ENCODE results near the gene NECAB2.

DNA sequence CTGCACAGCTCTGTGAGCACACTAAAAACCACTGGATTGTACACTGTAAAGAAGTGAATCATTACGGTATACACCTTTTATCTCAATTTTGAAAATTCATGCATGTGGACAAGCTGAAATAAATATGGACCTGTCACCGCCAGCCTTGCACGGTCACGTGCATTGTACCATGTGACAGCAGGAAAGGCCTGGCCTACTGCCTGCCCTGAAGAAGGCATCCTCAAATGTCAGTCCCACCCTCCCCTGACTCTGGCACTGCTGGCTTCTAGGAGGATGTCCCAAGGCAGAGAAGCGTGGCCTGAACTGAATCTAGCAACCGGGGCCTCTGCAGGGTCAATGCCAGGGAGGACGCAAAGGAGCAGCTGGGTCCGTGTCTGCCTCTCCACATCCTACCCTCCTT lies 39.9 kb downstream of the NECAB2 start:
- TF ChIP-seq, protein P1, sequence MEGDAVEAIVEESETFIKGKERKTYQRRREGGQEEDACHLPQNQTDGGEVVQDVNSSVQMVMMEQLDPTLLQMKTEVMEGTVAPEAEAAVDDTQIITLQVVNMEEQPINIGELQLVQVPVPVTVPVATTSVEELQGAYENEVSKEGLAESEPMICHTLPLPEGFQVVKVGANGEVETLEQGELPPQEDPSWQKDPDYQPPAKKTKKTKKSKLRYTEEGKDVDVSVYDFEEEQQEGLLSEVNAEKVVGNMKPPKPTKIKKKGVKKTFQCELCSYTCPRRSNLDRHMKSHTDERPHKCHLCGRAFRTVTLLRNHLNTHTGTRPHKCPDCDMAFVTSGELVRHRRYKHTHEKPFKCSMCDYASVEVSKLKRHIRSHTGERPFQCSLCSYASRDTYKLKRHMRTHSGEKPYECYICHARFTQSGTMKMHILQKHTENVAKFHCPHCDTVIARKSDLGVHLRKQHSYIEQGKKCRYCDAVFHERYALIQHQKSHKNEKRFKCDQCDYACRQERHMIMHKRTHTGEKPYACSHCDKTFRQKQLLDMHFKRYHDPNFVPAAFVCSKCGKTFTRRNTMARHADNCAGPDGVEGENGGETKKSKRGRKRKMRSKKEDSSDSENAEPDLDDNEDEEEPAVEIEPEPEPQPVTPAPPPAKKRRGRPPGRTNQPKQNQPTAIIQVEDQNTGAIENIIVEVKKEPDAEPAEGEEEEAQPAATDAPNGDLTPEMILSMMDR (IDR thresholded peaks at IDR 0.05; ENCODE audit: low read length): no peak
- TF ChIP-seq EZH2 (optimal IDR thresholded peaks at IDR 0.05; ENCODE audit: low read depth, low read length): no peak
- no peak for TF ChIP-seq EZH2phosphoT487 (IDR thresholded peaks at IDR 0.05; ENCODE audit: low read length)
